GOT3 (cell line): ENCODE data around the gene C9.
"Not testable (repeated sequence)": the region's sequence is repeated elsewhere in the genome, so short reads cannot be mapped to it uniquely, and the experiment has no call there.

ENCODE experiments used
- DNase-seq: peaks from one replicate; lab custom pipeline; 2025; ENCODE audit warnings: mixed read lengths; lab: John Stamatoyannopoulos, UW

Gene C9

DNA sequence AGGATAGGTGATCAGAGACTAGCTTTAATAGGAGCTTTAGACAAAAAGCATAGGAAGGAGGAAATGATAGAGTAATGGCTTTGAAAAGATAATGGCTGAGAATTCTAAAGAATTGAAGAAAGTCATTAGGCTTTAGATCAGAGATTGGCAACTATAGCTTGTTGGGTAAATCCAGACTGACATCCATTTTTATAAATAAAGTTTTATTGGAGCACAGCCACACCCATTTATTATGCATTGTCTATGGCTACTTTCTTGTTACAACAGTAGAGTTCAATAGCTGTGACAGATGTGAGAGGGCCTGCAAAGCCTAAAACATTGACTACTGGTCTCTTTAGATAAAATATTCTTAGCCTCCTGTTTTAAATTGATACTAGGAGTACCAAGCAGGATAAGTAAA is 104.2 kb downstream of the C9 start:
- DNase-seq = no peak

DNA sequence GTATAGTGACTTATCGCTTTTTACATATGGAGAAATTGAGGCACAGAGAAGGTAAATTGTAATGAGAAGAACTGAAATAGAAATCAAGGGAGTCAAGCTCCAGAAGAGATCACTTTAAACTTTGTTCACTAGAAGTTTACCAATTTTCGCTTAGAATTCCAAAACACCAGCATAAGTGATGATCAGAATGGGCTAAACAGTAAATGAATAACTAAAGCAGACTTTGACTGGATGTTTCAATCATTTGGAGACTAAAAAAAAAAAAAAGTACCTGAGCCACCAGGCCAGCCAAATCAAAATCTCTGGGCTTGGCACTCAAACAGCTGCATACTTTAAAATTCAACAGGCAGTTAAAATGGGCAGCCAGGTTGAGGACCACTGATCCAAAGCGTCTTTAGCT is 106.7 kb downstream of the C9 start:
- DNase-seq = no peak

DNA sequence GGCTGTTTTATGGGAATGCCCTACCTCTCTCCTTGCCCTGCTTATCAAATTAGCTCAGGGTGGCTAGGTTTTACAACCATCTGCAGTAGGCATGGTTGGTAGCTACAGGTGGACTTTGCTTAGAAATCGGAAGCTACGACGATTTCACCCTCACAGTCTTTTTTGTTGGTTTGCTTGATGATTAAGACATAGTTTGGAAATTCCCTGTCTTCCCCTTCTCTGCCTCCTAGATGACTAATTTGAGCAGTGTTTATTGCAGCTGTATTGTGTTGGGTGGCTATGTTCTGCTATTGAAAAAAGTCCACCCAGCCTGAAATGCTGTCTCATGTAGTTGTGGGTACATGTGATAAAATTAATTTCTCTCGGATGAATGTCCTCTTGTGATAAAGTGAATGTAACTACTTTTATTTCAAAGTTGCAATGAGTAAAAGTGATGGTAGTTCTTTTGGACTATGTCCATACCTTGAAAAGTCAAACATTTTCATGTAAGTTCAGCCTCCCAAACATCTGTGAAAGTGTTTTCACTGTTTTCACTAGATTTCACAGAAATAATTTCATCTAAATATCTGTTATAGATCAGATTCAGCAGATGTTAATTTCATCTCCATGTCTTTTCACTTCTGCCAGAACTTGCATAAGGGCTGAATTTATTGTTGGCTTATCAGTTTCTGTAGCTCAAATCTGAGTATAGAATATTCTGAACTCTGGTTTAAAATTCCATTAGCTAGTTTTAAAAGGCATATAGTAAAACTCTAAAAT is 107.6 kb downstream of the C9 start:
- DNase-seq = no peak

DNA sequence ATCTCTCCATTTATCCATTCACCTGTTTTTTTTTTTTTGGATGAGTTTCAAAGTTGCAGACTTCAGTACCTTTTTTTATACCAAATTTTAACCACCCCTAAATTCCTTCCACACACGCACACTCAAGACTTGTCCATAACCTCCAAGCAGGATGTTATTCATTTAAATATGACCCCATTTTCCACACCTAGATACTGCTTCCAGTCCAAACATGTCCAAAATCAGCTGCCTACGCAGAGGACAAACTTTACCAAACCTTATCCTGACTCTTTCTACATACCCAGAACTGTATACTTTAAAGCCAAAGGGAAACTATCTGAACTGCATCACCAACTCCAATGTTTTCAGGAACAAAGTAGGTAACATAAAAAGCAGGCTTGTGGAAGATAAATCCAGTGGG is 108.9 kb downstream of the C9 start:
- no peak for DNase-seq

DNA sequence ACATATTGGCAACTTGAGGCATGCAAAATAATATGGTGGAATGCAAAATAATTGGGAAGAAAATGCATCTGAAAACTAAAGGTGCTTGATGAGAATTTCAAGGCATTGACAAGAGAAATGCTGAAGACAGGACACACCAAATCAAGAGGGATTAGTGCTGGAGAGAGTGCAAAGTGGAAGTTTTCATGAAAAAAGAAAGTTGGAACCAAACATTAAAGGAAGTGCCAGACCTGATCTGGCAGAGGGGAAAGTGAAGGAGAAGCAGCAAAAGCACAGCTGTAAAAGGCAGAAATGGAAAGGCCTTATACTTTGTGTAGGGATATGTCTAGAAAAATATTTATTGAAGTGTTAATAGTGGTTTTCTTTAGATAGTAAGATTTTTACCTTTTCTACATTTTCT is 109.6 kb downstream of the C9 start:
- no peak for DNase-seq

DNA sequence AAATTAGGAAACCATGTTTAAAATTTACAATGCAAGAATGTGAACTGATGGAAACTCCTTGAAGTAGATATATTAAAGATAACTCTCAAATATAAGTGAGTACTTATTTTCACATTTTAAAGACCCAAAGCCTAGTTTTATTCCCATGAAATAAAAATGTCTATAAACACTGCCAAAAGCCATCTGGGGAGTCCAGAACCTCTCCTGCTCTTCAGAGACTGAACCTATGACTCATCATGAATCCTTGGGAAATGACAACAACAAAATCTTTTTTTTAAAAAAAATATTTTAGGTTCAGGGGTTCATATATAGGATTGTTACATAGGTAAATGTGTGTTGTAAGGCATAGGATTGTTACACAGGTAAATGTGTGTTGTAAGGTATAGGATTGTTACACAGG is 111.1 kb downstream of the C9 start:
- DNase-seq = no peak

DNA sequence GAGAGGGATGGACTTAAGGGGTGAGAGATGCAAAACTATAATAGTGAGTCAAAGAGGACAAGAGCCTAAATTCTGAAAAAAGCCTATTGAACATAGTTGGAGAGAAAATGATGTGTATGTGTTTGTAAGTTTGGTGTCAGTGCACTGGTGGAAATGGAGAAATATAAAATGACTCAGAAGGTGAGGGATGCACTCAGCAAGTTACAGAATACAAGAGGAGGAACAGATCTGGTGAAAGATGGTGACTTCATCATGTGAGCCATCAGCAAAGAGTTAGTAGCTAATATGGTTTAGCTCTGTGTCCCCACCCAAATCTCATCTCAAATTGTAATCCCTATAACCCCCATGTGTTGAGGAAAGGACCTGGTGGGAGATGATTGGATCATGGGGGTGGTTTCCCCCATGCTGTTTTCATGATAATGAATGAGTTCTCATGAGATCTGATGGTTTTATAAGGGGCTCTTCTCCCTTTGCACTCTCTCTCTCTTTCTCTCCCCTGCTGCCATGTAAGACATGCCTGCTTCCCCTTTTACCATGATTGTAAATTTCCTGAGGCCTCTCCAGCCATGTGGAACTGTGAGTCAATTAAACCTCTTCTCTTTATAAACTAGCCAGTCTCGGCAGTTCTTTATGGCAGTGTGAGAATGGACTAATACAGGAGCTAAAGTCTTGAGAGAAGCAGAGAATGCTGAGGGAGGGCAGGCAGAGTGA is 114.6 kb downstream of the C9 start:
- no peak for DNase-seq

DNA sequence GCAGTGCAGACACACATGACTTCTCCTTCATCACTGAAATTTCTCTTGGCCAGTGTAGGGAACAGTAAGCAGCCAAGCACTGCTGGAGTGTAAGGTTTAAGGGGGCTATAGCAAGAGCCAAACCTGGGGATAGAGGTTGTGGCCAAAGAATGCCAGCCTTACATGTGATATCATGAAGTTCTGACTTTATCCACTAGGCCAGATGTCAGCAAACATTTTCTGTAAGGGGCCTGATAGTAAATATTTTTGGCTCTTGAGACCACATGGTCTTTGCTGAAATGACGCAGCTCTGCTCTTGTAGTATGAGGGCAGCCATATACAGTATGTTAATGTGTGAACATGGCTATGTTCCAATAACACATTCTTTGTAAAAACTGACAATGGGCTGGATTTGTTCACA is 115.2 kb downstream of the C9 start:
- no peak for DNase-seq

DNA sequence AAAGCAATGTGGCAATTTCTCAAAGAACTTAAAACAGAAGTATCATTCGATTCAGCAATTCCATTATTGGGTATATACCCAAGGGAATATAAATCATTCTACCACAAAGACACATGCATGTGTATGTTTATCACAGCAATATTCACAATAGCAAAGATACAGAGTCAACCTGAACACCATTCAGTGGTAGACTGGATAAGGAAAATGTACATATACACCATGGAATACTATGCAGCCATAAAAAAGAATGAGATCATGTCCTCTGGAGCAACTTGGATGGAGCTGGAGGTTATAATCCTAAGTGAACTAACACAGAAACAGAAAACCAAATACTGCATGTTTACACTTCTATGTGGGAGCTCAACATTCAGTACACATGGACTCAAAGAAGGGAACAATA is 123.5 kb downstream of the C9 start:
- DNase-seq = no peak

DNA sequence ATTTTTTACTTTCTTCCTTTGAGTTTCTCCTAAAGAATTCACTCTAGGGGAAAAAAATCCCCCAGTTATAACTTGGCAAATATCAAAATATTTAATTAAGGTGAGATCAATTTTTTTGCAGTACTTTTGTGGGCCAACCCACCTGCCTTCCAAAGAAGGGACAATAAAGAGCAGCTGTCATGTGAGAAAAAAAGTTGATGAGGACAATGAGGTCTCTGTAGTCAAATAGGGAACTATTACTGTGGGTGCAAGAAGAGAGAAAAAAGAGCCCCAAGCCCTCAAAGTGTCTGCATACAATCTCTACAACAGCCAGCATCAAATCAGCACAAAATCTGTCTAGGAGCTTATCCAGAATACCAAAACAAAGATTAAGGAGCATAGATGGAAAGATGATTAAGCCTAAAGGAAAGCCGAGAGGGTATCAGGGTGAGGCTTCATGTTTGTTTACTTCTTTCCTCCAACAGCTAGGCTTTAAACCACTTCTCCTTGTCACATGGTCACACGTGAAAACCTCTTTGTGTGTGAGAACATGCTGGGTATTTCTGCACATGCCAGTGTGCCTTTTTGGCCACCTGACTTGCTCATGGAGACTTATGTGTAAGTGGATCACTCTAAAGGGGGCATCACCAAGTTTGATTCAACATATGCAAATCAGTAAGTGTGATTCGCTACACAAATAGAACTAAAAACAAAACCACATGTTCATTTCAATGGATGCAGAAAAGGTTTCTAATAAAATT is 125.8 kb downstream of the C9 start:
- no peak for DNase-seq

DNA sequence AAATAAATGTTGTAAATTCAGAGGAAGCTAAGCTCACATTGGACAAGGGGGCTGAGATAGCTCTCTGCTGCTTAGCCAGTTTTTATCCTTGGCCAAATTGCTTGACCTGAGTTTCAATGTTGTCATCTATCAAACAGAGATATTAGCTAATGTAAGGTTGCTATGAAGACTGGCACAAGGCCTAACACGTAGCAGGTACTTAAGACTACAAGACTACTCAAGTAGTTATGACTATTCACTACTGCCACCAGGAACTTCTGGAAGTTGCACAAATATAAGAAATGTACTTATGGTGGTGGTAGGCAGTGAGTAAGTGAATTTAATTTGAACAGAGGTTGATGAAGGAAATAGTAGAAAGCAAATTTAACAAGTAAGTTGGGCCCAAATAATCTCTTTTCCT is 127.6 kb downstream of the C9 start:
- DNase-seq = no peak

DNA sequence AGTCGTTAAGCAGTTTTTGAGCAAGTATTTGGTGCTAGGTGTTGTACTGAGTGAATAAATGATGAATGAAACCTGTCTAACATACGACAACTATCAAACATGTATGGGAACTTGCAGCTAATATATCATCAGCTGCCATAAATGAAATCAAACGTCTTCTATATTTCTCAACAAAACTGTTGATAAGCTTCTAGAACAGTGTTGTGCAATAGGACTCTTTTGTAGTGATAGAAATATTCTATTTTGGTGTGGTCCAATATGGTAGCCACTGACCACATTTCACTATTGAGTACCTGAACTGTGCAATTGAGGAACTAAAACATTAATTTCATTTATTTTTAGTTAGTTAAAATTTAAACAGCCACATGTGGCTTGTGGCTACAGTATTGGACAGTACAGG is 128.6 kb downstream of the C9 start:
- no peak for DNase-seq

DNA sequence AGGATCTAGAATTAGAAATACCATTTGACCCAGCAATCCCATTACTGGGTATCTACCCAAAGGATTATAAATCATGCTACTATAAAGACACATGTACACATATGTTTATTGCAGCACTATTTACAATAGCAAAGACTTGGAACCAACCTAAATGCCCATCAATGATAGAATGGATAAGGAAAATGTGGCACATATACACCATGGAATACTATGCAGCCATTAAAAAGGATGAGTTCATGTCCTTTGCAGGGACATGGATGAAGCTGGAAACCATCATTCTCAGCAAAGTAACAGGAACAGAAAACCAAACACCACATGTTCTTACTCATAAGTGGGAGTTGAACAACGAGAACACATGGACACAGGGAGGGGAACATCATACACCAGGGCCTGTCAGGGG is 129.8 kb downstream of the C9 start:
- DNase-seq = not testable (repeated sequence)
